Kidney (tissue), 14 donors: ENCODE measurements around the gene AMH. TPM values are rescaled to one million over a fixed set of nuclear protein-coding genes. Genes with fewer than 3 reads are reported as not detected.
A peak's percentile ranks its signal among the peaks of the same experiment; 100 is the strongest.

Source experiments
- DNase-seq, 5 donors: peaks; one replicate each; pipeline ENCODE4 v3.0.0-alpha.2; 2013 to 2020
- FAIRE-seq: peaks from 2 replicates; lab custom pipeline; 2012; peaks lifted over from hg19 to GRCh38; lab: Jason Lieb, UNC
- H3K27ac ChIP-seq, 2 donors: one replicate each; pipeline ENCODE4 v1.7.0; 2013; ENCODE audit warnings: low read depth in 2 of 2, low read length in 2 of 2, inconsistent platforms in 1 of 2
- H3K27me3 ChIP-seq: one replicate; pipeline ENCODE4 v1.7.1; 2013; ENCODE audit warnings: low read length, inconsistent platforms; ENCODE audit not compliant: control insufficient read depth, insufficient read depth
- H3K36me3 ChIP-seq, 3 donors: one replicate each; pipeline versions ENCODE4 v1.7.0 to v1.7.1; 2013; ENCODE audit warnings: low read length in 3 of 3, control low read depth in 1 of 3, inconsistent platforms in 1 of 3; ENCODE audit not compliant: insufficient read depth in 3 of 3, control insufficient read depth in 2 of 3
- H3K4me1 ChIP-seq, 3 donors: one replicate each; pipeline versions ENCODE4 v1.7.0 to v1.7.1; 2013; ENCODE audit warnings: low read length in 3 of 3, inconsistent platforms in 1 of 3, low read depth in 1 of 3; ENCODE audit not compliant: control insufficient read depth in 2 of 3, insufficient read depth in 2 of 3
- H3K4me3 ChIP-seq, 3 donors: one replicate each; pipeline versions ENCODE4 v1.7.0 to v1.8.1; 2013; ENCODE audit warnings: low read length in 3 of 3, control low read depth in 1 of 3, inconsistent platforms in 1 of 3
- H3K9ac ChIP-seq, 3 donors: one replicate each; pipeline versions ENCODE4 v1.7.0 to v1.7.1; 2013; ENCODE audit warnings: low read length in 3 of 3, control low read depth in 1 of 3, inconsistent platforms in 1 of 3
- H3K9me3 ChIP-seq, 3 donors: one replicate each; pipeline versions ENCODE4 v1.7.0 to v1.7.1; 2013; ENCODE audit warnings: low read length in 3 of 3, control low read depth in 1 of 3, inconsistent platforms in 1 of 3; ENCODE audit not compliant: control insufficient read depth in 2 of 3, insufficient read depth in 1 of 3
- intact Hi-C: fragments of 100-400 bp; cut with DNase I; formaldehyde crosslinking; loops from one replicate; pipeline ENCODE4 v1.11.1; 2022
- polyA plus RNA-seq: library from polyadenylated mRNA; stranded (reverse); fragments of 350-450 nt; fragmentation: Illumina TruSeq; extraction: RNeasy Lipid Tissue Mini Kit (QIAGEN cat#74804); gene quantifications from one replicate; pipeline ENCODE4 v1.2.3, GENCODE V29; 2014; ENCODE audit warnings: low read depth, low replicate concordance; ENCODE audit not compliant: insufficient read depth
- total RNA-seq: library from RNA; stranded (reverse); fragmentation: NEBNext Ultra II Directional; extraction: Animal tissue kit (Norgen Biotek cat#: 25700); gene quantifications from one replicate; pipeline ENCODE4 v1.2.1, GENCODE V29; 2021
- TF ChIP-seq, protein P1 (sequence below): IDR thresholded peaks from 3 replicates; pipeline ENCODE4 v1.5.1; 2012; ENCODE audit warnings: mild to moderate bottlenecking, moderate library complexity, borderline replicate concordance; ENCODE audit not compliant: insufficient read depth; ENCODE audit errors: extremely low read depth
- donor health status: control.
- donor health status: control.
- donor health status: control.
- donor health status: control.
- donor health status: control.
- donor health status: DM: yes; HTN: yes; CAD: no.
- donor health status: Normal renal cell carcinoma (clear cell type).

AMH gene
- total and polyA plus RNA-seq, 2 donors from 2014 or later, result 0.60 to 1.0 TPM

- Histone ChIP-seq H3K4me3 (peak overlapping the region; percentile 30 to 79 (median 76)), H3K27me3 (no peaks in the 10 kb centered on the region), H3K4me1 (peaks cover 2 to 40% (median 21%) of the 10 kb centered on the region in 3 donors), H3K9ac (peak overlapping the region in 1 of 3 donors; percentile 66), H3K9me3 (no peaks in the 10 kb centered on the region), H3K27ac (peak overlapping the region; percentile 100), H3K36me3 (peaks cover 0 to 3% (median 0%) of the 10 kb centered on the region in 3 donors)
- TF ChIP-seq, protein P1, sequence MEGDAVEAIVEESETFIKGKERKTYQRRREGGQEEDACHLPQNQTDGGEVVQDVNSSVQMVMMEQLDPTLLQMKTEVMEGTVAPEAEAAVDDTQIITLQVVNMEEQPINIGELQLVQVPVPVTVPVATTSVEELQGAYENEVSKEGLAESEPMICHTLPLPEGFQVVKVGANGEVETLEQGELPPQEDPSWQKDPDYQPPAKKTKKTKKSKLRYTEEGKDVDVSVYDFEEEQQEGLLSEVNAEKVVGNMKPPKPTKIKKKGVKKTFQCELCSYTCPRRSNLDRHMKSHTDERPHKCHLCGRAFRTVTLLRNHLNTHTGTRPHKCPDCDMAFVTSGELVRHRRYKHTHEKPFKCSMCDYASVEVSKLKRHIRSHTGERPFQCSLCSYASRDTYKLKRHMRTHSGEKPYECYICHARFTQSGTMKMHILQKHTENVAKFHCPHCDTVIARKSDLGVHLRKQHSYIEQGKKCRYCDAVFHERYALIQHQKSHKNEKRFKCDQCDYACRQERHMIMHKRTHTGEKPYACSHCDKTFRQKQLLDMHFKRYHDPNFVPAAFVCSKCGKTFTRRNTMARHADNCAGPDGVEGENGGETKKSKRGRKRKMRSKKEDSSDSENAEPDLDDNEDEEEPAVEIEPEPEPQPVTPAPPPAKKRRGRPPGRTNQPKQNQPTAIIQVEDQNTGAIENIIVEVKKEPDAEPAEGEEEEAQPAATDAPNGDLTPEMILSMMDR, result no peak
- peak in 1 of 5 donors; percentile 89 for DNase-seq
- intact Hi-C loops, result no loop called here
- FAIRE-seq, result no peak
Measured at GRCh38 chr19:2236064-2236313, 13.1 kb upstream of the AMH start.

GRCh38 chr19:2236314-2237050, 12.6 kb upstream of the AMH start, which contains the start of the genes PLEKHJ1 and SF3A2:
Gene PLEKHJ1 (minus strand): TSS chr19:2236329. CDS start chr19:2236248, 81 bp downstream.
Gene SF3A2 (plus strand): TSS chr19:2236824. CDS start chr19:2243419, 6,595 bp downstream.
- Histone ChIP-seq H3K4me3 (peak within 1 kb of the TSS; percentile 76 to 79 (median 77)), H3K27me3 (no peaks in the 10 kb centered on the region), H3K9ac (peak within 1 kb of the TSS; percentile 72 to 91 (median 88)), H3K9me3 (no peaks in the 10 kb centered on the region), H3K36me3 (peaks cover 0 to 3% (median 0%) of the 10 kb centered on the region in 3 donors), H3K27ac (peak within 1 kb of the TSS; percentile 100), H3K4me1 (peaks cover 2 to 43% (median 26%) of the 10 kb centered on the region in 3 donors)
- DNase-seq (peak; percentile 98 to 99 (median 99)), FAIRE-seq (no peak)
- TF ChIP-seq, protein P1, result peak; percentile 96
- intact Hi-C loops, result no loop called here

GRCh38 chr19:2237051-2237868, 11.9 kb upstream of the AMH start:
- no peaks in the 10 kb centered on the region for H3K9me3 ChIP-seq
- FAIRE-seq (no peak), DNase-seq (no peak)
- H3K27ac ChIP-seq, result peak overlapping the region; percentile 100
- H3K27me3 ChIP-seq, result no peaks in the 10 kb centered on the region
- intact Hi-C loops, result no loop called here
- peaks cover 2 to 51% (median 33%) of the 10 kb centered on the region in 3 donors for H3K4me1 ChIP-seq
- H3K36me3 ChIP-seq, result no peaks in the 10 kb centered on the region
- peak overlapping the region; percentile 44 to 91 (median 74) for H3K9ac ChIP-seq
- H3K4me3 ChIP-seq, result peak overlapping the region; percentile 73 to 79 (median 76)
- TF ChIP-seq, protein P1, result no peak
